PFSK-1 (cell line): ENCODE results near the gene PIGL.

Source experiments
- POLR2AphosphoS5 ChIP-seq: IDR thresholded peaks from 2 replicates; pipeline ENCODE4 v1.6.1; 2012; ENCODE audit warnings: low read depth, mild to moderate bottlenecking, control low read depth, low read length, moderate library complexity
- REST ChIP-seq, 2 experiments: IDR thresholded peaks; 2 replicates each; pipeline versions ENCODE4 v1.6.1 to v1.8.0; 2011 to 2012; ENCODE audit warnings: low read depth in 2 of 2, low read length in 2 of 2, control low read depth in 1 of 2, inconsistent platforms in 1 of 2, mild to moderate bottlenecking in 1 of 2, moderate library complexity in 1 of 2; ENCODE audit not compliant: insufficient read depth in 1 of 2

DNA sequence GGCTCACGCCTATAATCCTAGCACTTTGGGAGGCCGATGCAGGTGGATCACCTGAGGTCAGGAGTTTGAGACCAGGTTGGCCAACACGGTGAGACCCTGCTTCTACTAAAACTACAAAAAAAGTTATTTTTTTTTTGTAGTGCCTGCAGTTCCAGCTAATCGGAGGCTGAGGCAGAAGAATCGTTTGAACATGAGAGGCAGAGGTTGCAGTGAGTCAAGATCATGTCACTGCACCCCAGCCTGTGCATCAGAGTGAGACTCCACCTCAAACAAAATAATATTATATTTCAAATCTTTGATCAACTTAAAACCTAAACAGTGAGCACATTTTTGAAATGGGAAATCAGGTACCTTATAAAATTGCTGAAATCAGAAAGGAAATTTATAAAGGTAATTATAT is 38.2 kb upstream of the PIGL start:
- TF ChIP-seq POLR2AphosphoS5: no peak
- no peak for TF ChIP-seq REST (IDR thresholded peaks at IDR 0.05; ENCODE audit: insufficient read depth in 1 of 2, low read depth in 2 of 2, low read length in 2 of 2)
